HepG2 (cell line): ENCODE data around the gene SDC3. TPM values are rescaled to one million over a fixed set of nuclear protein-coding genes. Genes with fewer than 3 reads are reported as not detected.

Experiments used
- FOXC1 ChIP-seq: sonication (generic); formaldehyde crosslinking; IDR thresholded peaks from 2 replicates; pipeline ENCODE4 v1.8.0; 2022; ENCODE audit warnings: mild to moderate bottlenecking, missing genetic modification reagents, borderline replicate concordance
- HIVEP1 ChIP-seq: sonication (generic); formaldehyde crosslinking; IDR thresholded peaks from 2 replicates; pipeline ENCODE4 v1.4.0; 2020; ENCODE audit warnings: mild to moderate bottlenecking, missing genetic modification reagents
- KMT2B ChIP-seq: IDR thresholded peaks from 2 replicates; pipeline ENCODE4 v1.6.1; 2016; ENCODE audit warnings: missing genetic modification reagents, missing compliant biosample characterization
- MIXL1 ChIP-seq: IDR thresholded peaks from 2 replicates; pipeline ENCODE4 v1.6.1; 2016
- RFXAP ChIP-seq: sonication (generic); formaldehyde crosslinking; IDR thresholded peaks from 2 replicates; pipeline ENCODE4 v1.4.0; 2020; ENCODE audit warnings: missing genetic modification reagents, borderline replicate concordance
- ZBTB7B ChIP-seq: sonication (generic); formaldehyde crosslinking; IDR thresholded peaks from 2 replicates; pipeline ENCODE4 v1.4.0; 2020; ENCODE audit warnings: missing genetic modification reagents
- ZNF431 ChIP-seq: sonication (generic); formaldehyde crosslinking; IDR thresholded peaks from 2 replicates; pipeline ENCODE4 v1.9.0; 2022; ENCODE audit warnings: missing genetic modification reagents, low read depth, mild to moderate bottlenecking, borderline replicate concordance
- ZNF512B ChIP-seq: sonication (generic); formaldehyde crosslinking; IDR thresholded peaks from 2 replicates; pipeline ENCODE4 v1.5.1; 2020; ENCODE audit warnings: missing genetic modification reagents, mild to moderate bottlenecking, borderline replicate concordance
- ZNF747 ChIP-seq: sonication (generic); formaldehyde crosslinking; IDR thresholded peaks from 2 replicates; pipeline ENCODE4 v1.8.1; 2023; ENCODE audit warnings: missing genetic modification reagents, mild to moderate bottlenecking, borderline replicate concordance
- polyA plus RNA-seq, 8 experiments: library from polyadenylated mRNA; depleted of rRNA in 3 of 8; stranded (reverse) in 7 of 8; unstranded in 1 of 8; fragments of >200 nt; fragmentation: Illumina TruSeq in 4 of 8; extraction: Trizol in 4 of 8; gene quantifications; 2 replicates each; pipeline versions ENCODE4 v1.2.1 to v1.2.3, GENCODE V29; 2011 to 2016; ENCODE audit warnings: low read depth in 4 of 8, missing spikeins in 1 of 8, mixed read lengths in 1 of 8; ENCODE audit not compliant: insufficient read depth in 1 of 8
- total RNA-seq, 5 experiments: library from RNA; depleted of rRNA; stranded (reverse); fragments of >200 nt; fragmentation: Illumina TruSeq; extraction: Trizol; gene quantifications; 2 replicates each; pipeline ENCODE4 v1.2.3, GENCODE V29; 2016; ENCODE audit warnings: low read depth in 1 of 5
- TF ChIP-seq, protein P1 (sequence below): sonication (generic); formaldehyde crosslinking; IDR thresholded peaks from 2 replicates; pipeline ENCODE4 v1.5.1; 2020; ENCODE audit warnings: mild to moderate bottlenecking, missing genetic modification reagents, borderline replicate concordance

The SDC3 gene
- total and polyA plus RNA-seq, 2 of the 13 experiments (the other 11 are each of a cell fraction or from before 2014, with no cell fraction given): 0.49 to 0.84 TPM

GRCh38 chr1:30892671-30893073 lies 15.9 kb downstream of the SDC3 start (continued):
- TF ChIP-seq MIXL1 (CRISPR knock-in tag): no peak
- no peak for TF ChIP-seq ZNF747 (CRISPR knock-in tag)
- TF ChIP-seq ZBTB7B: 0 out of 2 replicates have a peak, but pooled peaks have one; percentile 21
- no peak for TF ChIP-seq FOXC1 (CRISPR knock-in tag)
- no peak for TF ChIP-seq ZNF512B (CRISPR knock-in tag)
- no peak for TF ChIP-seq HIVEP1 (CRISPR knock-in tag)
- no peak for TF ChIP-seq RFXAP (CRISPR knock-in tag)
- no peak for TF ChIP-seq KMT2B (CRISPR knock-in tag)
- TF ChIP-seq, protein P1, sequence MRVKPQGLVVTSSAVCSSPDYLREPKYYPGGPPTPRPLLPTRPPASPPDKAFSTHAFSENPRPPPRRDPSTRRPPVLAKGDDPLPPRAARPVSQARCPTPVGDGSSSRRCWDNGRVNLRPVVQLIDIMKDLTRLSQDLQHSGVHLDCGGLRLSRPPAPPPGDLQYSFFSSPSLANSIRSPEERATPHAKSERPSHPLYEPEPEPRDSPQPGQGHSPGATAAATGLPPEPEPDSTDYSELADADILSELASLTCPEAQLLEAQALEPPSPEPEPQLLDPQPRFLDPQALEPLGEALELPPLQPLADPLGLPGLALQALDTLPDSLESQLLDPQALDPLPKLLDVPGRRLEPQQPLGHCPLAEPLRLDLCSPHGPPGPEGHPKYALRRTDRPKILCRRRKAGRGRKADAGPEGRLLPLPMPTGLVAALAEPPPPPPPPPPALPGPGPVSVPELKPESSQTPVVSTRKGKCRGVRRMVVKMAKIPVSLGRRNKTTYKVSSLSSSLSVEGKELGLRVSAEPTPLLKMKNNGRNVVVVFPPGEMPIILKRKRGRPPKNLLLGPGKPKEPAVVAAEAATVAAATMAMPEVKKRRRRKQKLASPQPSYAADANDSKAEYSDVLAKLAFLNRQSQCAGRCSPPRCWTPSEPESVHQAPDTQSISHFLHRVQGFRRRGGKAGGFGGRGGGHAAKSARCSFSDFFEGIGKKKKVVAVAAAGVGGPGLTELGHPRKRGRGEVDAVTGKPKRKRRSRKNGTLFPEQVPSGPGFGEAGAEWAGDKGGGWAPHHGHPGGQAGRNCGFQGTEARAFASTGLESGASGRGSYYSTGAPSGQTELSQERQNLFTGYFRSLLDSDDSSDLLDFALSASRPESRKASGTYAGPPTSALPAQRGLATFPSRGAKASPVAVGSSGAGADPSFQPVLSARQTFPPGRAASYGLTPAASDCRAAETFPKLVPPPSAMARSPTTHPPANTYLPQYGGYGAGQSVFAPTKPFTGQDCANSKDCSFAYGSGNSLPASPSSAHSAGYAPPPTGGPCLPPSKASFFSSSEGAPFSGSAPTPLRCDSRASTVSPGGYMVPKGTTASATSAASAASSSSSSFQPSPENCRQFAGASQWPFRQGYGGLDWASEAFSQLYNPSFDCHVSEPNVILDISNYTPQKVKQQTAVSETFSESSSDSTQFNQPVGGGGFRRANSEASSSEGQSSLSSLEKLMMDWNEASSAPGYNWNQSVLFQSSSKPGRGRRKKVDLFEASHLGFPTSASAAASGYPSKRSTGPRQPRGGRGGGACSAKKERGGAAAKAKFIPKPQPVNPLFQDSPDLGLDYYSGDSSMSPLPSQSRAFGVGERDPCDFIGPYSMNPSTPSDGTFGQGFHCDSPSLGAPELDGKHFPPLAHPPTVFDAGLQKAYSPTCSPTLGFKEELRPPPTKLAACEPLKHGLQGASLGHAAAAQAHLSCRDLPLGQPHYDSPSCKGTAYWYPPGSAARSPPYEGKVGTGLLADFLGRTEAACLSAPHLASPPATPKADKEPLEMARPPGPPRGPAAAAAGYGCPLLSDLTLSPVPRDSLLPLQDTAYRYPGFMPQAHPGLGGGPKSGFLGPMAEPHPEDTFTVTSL (CRISPR knock-in tag): no peak
- TF ChIP-seq ZNF431 (CRISPR knock-in tag): 0 out of 2 replicates have a peak, but pooled peaks have one; percentile 63
